Measurements from ENCODE around the gene ECEL1. TPM values are rescaled to one million over a fixed set of nuclear protein-coding genes. Genes with fewer than 3 reads are reported as not detected.

The ECEL1 gene
- polyA plus RNA-seq, 3 donors, result 0.56 to 1.3 (median 0.68) TPM

DNA sequence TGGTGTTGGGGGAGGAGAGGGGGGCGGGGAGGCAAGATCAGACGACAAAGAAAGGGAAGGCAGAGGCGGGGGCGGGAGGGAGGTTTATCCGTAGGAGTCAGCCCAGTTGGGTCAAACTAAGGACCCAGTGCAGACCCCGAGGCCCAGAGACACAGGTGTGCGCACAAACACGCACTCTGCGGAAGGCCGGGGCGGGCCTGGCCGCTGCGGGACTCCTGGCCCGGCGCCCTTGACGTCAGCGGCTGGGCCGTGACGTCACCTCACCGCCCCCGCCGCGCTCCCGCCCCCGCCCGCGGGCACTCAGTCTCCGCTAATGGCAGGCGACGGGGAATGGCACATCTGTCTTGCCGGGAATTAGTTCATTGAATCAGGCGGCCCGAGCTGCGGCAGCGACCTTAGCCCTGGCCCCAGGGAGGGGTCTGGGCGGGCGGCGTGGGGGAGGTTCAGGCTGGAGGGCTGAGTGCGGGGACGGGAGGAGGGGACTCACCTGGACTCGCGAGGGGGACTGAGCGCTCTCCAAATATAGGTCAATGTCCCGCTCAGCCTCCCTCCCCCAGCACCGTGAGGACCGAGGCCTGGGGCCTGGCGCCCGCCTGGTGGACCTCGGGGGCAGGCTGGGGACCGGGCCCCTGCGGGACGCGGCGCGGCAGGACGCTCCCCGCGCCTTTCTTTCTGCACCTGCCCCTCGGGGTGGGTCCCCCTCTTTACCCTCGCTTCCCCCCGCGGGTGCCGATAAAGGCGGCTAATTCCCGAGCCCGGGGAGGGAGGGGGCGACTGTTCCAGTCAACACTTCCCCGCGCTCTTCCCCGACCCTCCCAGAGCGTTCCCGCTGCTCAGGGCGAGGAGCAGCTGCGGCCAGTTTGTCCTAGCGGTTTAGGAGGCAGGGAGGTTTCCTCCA is 15.5 kb upstream of the ECEL1 start:
- no peak overlapping the region for H3K27ac ChIP-seq (ENCODE audit: low read depth, low read length)
- 1 to 15% (median 1%) methylated on average over 49 to 74 of the region's 75 CpGs for WGBS, 3 donors

GRCh38 chr2:232502511-232502910 is 14.9 kb upstream of the ECEL1 start:
- H3K27ac ChIP-seq (ENCODE audit: low read depth, low read length), result no peak overlapping the region
- 13 to 31% (median 17%) methylated on average over 20 of the region's 21 CpGs for WGBS, 3 donors

DNA sequence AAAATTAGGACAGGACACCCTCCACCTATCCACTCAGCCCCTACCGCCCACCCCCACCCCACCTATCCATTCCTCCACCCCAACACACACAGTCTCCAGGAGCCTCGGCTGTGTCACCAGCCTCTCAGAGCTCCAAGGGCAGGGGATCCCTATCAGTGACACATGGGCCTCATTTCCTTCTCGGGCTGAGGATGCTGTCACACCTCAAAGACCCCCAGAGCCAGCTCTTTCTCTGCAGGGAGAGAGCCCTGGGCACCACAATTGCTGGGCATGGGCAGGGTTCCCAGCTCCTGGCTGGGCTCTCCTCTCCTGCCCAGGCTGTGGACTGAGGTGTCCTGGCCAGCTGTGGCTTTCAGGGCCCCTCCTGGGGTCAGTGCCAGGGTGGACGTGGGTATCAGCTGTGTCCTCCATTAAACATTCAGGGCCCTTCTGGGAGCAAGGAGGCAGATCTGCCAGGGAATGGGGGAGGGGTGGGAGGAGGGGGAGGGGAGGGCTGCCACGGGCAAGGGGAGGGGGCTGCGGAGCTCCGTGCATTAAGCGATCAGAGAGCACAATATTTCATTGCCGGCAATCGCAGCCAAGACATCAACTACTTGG is 14.3 kb upstream of the ECEL1 start:
- no peak overlapping the region for H3K27ac ChIP-seq (ENCODE audit: low read depth, low read length)
- WGBS, 3 donors, result 39 to 51% (median 41%) methylated on average over 10 of the region's 10 CpGs

- H3K27ac ChIP-seq (ENCODE audit: low read depth, low read length), result no peak overlapping the region
- WGBS, 3 donors, result 56 to 79% (median 77%) methylated on average over 9 of the region's 9 CpGs
Observed at GRCh38 chr2:232501331-232501771, 13.7 kb upstream of the ECEL1 start.

GRCh38 chr2:232498452-232498851 is 10.8 kb upstream of the ECEL1 start:
- WGBS, 3 donors, result 92 to 99% (median 96%) methylated on average over 3 of the region's 3 CpGs
- no peak overlapping the region for H3K27ac ChIP-seq (ENCODE audit: low read depth, low read length)

GRCh38 chr2:232497348-232497747 is 9.7 kb upstream of the ECEL1 start:
- 80 to 86% (median 81%) methylated on average over 13 of the region's 13 CpGs for WGBS, 3 donors
- H3K27ac ChIP-seq (ENCODE audit: low read depth, low read length), result no peak overlapping the region

DNA sequence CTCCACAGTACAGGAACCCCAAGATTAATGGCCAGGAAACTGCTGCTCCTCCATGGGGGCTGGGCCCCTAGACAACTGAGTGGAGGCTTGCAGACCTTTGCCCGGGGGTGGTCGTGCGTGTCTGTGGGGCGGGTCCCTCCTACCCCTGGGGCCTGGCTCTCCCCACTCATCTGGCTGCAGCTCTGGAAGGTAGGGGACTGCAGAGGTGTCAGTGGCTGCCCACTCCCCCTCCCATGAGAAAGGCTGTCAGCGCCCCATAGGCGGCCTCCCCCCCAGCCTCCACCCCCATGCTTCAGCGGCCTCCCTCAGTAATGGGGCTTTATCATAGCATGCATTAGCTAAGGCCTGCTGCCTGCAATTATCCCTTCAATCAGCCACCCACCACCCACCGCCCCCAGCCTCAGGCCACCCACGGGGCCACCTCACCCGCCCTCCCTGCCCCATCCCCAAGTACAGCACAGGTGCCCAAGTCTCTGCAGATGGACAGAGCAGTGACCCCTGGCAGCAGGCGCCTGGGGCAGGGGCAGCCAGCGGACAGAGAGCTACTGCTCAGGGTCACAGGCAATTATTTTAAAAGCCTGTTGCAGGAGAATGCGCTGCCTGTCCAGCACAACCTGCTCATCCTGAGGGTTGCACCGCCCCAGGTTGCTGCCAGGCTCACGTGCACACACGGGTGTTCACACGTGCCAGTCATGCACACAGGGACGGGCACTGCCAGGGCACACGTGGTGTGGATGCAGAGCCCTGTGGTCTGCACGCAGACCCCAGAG is 9.1 kb upstream of the ECEL1 start:
- WGBS, 3 donors, result 72 to 81% (median 75%) methylated on average over 20 of the region's 20 CpGs
- no peak overlapping the region for H3K27ac ChIP-seq (ENCODE audit: low read depth, low read length)

GRCh38 chr2:232495292-232495691 is 7.7 kb upstream of the ECEL1 start:
- no peak overlapping the region for H3K27ac ChIP-seq (ENCODE audit: low read depth, low read length)
- WGBS, 3 donors, result 86 to 92% (median 91%) methylated on average over 7 of the region's 7 CpGs

- 96% methylated on average over 5 of the region's 5 CpGs for WGBS, 3 donors
- no peak overlapping the region for H3K27ac ChIP-seq (ENCODE audit: low read depth, low read length)
Observed at GRCh38 chr2:232494542-232494941, 6.9 kb upstream of the ECEL1 start.

- 83 to 87% (median 86%) methylated on average over 10 of the region's 10 CpGs for WGBS, 3 donors
- H3K27ac ChIP-seq (ENCODE audit: low read depth, low read length), result no peak overlapping the region
Observed at GRCh38 chr2:232493701-232494474, 6.3 kb upstream of the ECEL1 start.

GRCh38 chr2:232492963-232493700 is 5.5 kb upstream of the ECEL1 start:
- WGBS, 3 donors, result 86 to 92% (median 88%) methylated on average over 24 of the region's 24 CpGs

GRCh38 chr2:232492236-232492848 is 4.7 kb upstream of the ECEL1 start:
- no peak overlapping the region for H3K27ac ChIP-seq (ENCODE audit: low read depth, low read length)
- WGBS, 3 donors, result 76 to 78% (median 78%) methylated on average over 8 of the region's 8 CpGs

More at GRCh38 chr2:232492963-232493700, 5.5 kb upstream of the ECEL1 start:
- H3K27ac ChIP-seq (ENCODE audit: low read depth, low read length), result no peak overlapping the region

DNA sequence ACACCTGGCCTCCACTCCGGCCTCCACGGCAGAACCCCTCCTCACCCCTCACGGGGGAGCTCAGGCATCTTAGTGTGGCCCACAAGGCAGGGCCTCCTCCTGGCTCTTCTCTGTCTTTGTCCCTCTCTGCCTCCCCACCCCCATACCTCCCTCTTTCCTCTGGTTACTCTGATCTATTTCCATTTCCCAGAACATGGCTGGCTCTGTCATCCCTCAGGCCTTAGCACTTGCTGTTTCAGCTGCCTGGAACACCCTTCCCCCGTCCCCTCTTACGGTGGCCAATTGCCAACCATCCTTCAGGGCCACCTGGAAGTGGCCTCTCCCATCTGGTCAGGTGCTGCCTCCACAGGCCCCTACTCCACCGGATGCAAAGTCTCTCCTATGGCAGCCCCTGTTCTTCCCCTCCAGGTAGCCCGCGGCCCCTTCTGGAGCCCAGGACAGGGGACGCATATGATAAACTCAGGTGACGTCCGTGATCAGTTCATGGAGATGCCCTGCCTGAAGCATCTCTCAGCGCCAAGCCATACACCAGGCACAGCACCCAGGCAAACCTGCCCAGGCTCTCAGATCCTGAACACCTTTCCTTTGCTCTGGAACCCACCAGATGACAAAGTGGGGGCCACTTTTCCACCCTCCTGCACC is 3.6 kb upstream of the ECEL1 start:
- H3K27ac ChIP-seq (ENCODE audit: low read depth, low read length), result no peak overlapping the region
- WGBS, 3 donors, result 86 to 92% (median 88%) methylated on average over 12 of the region's 12 CpGs

GRCh38 chr2:232490221-232491138 is 2.8 kb upstream of the ECEL1 start:
- H3K27ac ChIP-seq (ENCODE audit: low read depth, low read length), result no peak overlapping the region
- WGBS, 3 donors, result 73 to 86% (median 73%) methylated on average over 27 to 30 of the region's 30 CpGs

DNA sequence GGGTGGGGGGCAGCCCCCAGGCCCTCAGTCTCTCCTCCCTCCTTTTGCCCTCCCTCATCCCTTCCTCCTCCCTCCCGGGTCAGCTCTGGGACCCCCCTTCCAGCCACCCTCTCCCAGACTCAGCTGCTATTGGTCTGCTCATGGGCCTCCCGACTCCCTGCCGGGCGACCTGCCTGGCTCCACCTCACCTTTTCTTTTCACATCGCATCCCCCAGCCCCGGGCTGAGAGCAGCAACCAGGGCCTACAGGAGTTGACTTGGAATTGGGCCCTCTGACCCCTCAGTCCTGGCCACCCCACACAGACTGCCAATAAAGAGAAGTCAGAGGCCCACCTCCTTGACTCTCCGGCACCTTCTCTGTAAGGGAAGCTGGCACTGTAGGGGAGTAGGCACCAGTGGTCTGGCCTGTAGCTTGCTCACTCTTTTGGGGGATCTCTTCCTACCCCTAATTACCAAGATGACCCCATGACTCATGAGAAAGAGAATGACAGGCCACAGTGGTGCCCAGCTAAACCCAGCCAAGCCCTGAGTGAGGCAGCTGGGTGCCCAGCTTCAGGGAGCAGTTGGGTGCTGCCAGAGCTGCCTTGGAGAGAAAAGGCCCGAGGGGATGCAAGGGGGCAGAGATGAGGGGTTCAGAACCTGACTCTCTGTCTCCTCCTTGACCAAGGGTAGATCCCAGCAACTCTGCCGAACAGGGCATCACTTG is 2.0 kb upstream of the ECEL1 start:
- H3K27ac ChIP-seq (ENCODE audit: low read depth, low read length), result no peak overlapping the region
- 77 to 84% (median 81%) methylated on average over 8 to 9 of the region's 9 CpGs for WGBS, 3 donors
